Right hindlimb (tissue), 1 donor: ENCODE data around the gene PHACTR1.
A peak's percentile ranks its signal among the peaks of the same experiment; 100 is the strongest.

Experiments used
- DNase-seq: peaks from one replicate; pipeline ENCODE4 v3.0.0-alpha.2; 2018

The PHACTR1 gene

DNA sequence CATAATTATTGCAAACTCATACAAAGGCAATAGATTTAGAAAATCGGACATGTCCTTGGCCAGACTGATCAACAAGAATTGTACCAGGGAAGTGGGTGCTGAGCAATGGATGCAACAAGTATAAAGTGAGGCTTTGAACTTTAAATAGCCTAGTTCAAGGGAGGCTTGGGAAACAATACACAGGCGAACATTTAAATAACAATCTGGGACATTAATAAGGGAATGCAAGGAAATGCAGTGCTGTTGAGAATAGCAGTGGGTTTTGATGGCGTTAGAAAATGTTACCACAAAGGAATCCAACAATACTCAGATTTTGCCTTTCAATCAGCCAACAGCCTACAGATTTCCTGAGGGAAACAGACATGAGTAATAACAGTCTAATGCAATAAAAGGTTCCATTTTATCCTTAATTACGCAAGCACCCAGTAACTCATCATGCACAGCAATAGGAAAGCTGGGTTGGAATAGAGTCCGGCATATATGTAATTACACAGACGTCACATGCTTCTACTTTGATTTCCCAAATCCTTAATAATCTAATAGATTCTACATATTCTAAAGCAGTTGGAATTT lies 134.6 kb downstream of the PHACTR1 start:
- DNase-seq: no peak

DNA sequence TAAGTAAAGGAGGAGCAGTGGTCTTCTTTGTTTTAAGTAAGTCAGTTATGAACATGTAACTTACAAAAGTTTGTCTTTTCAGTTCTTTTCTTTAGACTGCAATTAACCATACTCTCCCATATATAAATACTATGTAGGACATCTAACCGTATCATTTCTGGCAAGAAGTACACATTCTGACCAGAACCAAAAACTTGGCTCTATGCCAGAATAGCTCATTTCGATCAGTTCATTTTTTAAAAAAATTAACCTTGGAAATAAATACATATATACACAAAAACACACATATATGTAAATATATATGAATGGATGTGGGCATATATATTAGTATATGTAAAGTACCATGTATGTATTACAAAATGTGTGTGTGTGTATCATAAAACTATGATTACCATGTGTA lies 145.0 kb downstream of the PHACTR1 start:
- DNase-seq: no peak

DNA sequence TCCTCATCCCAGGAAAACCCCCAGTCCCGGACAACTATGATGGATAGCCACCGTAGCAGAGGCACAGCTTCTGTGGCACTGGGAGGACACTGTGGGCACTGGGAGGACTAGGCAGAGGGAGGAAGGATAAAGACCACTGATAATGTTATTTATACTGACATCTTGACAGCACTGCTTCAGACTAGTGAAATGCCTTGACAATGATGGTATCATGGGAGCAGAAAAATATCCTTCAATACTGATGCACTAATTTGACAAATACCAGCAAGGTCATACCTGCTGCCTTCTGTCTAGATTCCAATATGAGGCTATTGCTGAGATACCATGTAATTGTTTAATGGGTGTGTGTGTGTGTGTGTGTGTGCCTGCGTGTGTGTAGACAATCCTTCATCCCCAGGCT lies 148.6 kb downstream of the PHACTR1 start:
- DNase-seq: no peak

DNA sequence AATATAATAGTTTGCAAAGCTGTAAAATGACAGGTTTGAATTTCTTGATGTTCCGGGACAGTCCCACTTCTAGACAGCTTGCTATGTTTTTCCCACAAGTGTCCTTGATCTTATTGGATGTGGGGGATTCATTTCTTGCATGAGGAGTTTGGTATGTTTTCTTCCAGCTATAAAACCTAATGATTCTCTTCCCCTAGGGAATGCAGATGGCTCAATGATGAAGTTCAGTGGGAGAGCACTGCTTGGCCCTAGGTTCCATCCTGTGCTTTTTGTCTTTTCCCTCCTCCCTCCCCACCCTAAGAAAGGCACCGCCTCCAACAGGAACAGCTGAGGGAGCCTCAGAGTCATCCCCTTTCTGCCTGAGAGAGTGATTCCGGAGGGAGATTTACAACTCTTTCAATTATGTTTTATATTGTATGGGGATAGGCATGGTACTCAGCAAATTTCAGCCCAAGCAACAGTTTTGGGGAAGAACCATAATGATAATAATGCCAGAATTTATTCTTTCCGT lies 149.2 kb downstream of the PHACTR1 start:
- DNase-seq: no peak

DNA sequence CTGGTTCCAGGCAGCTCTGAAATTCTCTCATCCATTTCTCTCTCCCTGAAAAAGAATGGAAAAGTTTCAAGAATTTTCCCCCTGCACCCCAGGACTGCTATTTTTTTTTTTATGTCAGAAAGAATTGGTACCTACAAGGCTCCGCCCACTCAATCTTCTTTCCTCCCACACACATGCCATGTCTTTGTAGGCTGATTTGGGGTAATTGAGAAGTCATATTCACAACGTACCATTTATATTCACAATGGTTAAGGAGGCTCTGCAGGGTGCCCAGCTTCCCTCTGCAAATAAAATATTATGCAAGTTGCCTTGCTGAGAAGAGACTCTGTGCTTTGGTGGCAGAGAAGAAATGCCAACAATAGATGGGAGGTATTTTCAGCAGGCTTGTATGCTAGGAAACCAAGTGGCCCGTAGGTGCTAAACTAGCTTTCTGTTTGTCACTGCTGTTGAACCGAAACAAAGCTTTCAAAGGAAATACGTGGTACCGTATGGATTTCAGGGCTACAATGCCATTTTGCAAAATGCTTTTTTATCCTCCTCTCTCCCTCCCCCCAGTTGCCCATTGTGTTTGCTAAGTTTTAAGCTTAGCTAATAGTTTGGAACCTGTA lies 150.0 kb downstream of the PHACTR1 start:
- no peak for DNase-seq

DNA sequence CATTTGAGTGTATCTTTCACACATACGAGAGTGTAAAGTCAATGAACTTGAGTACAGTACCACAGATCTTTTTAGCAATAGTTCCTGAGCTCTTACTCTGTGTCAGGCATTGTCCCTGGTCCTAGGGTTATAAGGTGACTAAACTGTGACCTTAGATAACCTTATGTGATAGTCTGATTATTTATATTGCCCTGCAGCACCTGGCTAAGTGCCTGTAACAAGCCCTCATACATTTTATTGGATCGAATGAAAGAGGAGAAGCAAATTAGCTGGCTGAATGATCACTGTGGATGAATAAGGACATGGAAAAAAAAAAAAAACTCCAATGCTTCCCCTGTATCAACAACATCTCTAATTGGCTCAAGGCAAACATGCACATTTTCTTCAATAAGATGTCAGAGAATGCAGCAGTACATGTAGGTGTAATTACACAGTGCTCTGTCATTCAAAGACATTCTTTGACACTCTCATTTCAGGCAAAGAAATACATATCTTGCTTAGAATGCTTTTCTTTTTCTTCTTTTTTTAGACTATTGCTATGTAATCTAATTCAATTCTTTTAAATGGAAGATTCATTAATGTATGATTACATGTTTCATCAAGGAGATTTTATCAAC lies 153.4 kb downstream of the PHACTR1 start:
- DNase-seq: no peak

DNA sequence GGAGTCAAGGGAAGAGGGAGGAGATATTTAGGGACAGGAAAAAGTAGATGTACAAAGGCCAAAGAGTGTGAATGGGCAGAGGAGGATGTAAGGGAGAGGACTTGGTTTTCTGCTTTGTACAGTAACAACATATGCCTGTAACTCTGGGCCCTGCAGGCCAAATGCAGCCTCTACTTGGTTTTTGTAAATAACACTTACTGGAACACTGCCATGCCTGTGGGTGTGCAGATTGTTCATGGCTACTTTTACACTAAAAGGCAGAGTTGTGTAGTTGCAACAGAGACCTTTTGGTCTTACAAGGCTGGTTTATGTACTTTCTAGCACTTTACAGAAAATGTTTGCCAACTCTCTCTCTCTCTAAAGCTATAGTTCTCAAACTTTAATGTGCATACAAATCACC lies 157.1 kb downstream of the PHACTR1 start:
- DNase-seq: peak; percentile 31

DNA sequence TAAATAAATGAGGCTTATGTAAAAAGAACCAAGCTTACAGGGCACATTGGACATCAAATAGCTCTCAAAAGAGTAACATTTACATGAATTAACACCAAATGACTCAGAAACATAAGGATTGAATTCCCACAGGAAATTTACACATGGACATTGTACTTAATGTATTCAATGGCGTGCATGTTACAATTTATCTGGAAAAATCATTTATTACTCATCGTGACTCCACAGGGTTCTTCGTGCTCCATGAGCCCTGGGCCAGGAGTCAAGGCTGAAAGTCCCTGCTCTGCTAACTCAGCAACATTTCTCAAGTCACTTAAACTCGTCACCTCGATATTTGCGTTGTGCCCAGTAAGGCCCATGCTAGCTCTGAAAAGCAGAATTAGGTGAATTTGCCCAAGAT lies 158.5 kb downstream of the PHACTR1 start:
- DNase-seq: no peak

DNA sequence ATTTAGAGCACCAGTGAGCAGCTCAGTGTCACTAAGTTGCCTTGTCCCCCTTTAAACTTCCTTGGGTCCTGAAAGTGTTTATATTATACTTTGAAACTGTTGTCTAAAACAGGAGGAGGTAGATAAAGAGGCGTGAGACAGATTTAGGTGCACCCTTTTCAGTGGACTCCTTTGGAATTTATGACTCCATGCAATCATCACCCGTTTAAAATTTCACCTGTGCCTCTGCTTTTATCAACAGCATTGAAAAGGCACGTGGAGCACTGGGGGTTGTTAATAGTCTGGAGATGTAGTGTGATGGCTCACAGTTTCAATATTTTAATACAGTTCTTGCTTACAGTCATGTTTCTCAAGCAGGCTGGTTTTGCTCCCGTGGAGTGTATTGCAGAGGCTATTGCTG lies 162.2 kb downstream of the PHACTR1 start:
- DNase-seq: no peak

DNA sequence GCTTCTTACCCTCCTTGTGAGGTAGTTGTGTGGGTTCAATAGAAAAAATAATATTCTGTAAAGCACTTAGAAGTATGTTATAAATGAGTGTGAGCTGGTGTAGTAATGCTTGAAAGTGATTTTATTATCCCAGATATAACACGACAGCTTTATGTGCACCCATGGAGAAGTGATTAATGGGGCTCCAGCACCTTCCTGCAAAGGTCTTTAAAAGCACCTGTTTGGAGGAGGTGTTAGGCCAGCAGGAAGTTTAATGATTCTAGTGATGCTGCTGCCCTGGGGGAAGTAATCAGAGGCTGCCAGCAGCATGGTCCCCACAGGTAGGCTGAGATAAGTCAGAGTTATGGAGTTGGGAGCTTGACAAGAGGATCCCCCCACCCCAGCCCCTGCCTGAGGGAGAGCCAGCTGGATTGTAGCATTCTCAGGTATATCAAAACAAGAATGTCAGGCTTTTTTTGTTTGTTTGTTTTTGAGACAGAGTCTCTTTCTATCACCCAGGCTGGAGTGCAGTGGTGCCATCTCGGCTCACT lies 166.3 kb downstream of the PHACTR1 start:
- no peak for DNase-seq

DNA sequence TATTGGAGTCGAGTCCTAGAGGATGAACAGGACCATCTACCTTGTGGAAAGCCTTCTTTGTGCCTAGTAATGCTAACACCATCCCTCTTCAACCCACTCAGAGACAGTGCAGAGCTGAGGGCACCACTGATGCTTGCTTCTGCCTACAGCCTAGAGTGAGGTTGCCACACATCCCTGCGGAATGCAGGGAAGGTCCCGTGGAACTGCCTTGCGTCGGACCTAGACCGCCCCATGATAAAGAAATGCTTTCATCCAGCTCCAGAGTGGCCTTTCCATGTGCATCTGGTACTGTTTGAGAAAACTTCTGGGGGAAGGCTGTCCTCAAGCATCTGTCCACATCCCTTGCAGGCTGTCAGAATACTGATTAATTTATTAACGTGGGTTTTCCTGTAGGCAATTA lies 168.4 kb downstream of the PHACTR1 start:
- DNase-seq: no peak

DNA sequence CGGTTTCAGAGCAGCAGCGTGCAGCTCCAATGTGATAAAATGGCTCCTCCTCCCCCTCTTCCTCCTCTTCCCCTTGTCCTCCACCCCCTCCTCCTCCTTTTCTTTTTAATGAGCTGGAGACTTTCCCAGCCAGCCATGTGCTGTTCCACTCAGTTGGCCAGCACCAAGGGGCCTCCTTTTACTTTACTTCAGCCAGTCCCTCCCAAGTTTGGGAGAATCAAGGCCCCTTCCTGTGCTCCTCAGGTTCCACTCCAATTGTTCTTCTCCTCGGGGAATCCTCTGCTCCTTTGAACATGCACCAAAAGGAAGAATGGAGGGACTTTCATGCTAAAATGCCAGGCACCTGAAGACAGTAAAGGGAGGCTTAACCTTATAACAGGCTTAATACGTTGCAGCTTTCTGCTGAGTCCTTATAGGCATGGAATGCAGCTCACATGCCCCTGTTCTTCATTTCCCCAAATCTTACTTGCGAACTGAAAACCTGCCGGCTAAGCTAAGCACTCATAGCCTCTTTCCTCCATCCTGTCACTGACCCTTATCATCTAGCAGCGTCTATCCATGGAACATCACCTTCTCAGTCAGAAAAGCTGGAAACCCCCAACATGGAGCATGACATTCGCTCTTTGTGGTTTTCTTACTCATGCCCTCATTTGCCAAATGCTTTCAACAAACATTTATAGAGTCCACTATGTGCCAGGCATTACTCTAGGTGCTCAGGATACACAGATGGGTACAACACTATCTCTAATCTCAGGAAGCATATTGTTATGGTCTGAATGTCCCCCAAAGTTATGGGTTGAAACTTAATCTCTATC lies 170.6 kb downstream of the PHACTR1 start:
- DNase-seq: peak; percentile 82

DNA sequence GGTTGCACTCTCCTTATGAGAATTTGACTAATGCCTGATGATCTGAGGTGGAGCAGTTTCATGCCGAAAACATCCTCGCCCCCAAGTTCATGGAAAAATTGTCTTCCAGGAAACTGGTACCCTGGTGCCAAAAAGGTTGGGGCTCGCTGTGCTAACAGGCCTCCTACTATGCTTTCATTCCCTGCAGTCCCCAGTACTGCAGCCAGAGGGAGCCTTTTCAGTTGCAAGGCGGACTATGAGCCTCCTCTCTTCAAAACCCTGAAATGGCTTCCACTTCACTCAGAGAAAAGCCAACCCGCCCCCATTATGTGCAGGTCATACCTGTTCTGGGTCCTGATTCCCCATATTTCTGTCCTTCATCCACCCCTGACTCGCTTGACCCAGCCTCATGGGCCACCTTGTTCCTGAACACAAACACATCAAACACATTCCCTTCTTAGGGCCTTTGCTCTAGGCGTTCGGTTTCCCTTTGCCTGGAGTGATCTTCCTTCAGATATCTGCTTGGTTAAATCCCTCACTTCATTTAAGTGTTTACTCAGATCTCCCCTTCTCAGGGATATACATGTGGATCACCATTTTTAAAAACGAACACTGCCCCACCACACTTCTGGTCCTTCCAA lies 173.7 kb downstream of the PHACTR1 start:
- DNase-seq: no peak

DNA sequence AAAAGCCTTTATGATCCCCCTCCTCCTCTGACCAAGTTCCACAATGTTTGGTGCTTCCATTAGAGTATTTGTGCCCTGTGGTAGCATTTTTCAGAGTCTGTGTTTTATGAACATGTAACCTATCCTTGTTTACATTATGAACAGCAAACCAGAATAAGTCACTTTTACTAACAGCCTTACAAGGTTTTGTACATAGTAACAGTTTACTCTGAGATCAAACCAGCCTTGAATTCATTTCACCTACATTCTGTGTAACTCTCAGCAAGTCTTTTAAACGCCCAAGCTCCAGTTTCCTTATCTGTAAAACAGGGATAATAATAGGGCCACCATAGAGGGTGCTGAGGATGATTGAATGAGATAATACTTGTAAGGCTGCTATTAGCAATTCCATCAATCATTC lies 175.0 kb downstream of the PHACTR1 start:
- DNase-seq: no peak

DNA sequence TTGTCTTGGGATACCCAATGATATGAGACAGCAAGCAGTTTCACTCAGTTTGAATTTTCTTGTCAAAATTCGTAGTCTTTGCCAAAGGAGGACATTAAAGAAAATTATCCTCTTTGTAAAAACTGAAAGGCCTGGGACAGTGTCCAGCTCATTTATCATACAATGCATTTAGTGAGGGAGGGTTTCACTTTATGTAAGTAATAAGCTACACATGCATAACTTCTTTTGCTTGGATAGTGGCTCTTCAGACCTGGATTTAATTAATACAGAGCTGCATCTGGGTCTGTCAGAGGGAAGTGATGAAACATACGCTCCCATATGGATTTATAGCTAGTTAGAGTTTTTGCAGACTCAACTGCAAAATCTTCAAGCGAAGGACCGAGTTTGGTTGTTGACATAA lies 175.6 kb downstream of the PHACTR1 start:
- DNase-seq: no peak

DNA sequence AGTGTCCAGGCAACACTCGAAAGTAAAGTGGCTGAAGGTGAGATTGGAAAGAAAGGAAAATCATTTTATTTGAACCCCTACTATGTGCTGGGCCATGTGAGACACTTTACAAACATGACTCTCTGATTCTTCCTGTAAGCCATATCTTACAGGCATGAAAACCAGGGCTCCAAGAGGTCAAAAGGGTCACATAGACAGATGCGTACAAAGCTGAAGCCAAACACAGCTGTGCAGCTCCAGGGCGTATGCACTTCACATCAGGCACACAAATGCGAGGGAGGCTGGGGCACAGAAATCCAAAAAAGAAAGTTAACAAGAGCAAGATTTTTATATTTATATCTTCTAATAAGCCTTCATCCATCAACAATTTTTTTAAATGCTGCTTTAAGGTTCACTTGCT lies 176.5 kb downstream of the PHACTR1 start:
- DNase-seq: no peak

DNA sequence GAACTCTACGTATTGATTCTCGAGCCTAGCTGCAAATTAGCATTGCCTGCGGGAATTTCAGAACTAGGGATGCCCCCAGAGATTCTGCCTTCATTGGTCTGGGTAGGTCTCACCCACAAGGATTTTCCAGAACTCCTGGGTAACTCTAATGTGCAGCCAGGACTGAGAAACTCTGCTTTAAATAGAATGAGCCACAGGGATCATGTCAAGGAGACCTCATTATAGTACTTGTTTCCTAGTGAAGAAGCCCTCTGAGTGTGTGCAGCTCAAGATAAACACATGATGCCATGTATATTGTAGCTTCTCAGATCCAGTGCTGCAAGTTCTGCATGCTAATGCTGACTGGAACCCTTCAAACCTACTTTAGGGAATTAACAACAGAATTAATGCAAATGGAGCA lies 179.2 kb downstream of the PHACTR1 start:
- DNase-seq: no peak

DNA sequence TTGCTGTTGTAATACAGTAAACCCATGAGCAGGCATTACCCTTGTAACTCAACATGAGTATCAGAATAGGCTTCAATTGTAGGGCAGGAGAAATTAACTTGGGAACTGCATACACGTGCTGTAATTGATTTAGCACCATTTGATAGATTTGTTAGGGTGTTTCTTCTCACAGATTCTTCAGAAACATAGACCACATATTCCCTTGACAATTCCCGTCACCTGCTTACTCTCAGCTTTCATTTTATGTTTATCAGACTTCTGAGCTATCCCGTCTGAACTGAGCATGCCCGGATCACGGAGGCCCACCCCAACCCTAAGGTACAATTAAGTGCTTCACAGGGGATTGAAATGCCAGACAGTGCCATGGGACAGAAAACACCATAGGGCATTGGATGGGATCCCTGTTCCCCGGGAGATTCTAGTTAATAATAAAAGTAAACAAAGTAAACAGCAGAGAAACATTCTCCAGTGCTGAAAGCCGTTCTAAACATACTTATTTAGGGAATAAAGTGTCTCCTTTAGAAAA lies 179.7 kb downstream of the PHACTR1 start:
- DNase-seq: no peak

DNA sequence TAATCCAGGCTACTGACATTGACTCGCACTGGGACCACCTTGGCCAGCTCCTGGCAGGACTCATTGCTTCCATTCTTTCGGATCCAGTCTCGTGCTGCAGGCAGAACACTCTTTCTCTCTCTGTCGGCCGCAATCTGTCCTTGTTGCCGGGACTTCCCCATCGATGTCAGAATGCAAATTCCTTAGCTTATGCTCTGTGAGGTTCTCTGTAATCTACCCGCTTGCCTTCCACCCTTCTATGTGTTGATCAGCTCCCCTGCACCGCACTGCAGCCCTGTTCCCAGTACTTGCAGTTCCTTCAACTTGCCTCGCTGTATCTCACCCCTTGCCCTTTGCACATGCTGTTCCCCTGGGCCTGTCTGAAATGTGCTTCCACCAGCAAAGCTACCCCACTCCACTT lies 182.0 kb downstream of the PHACTR1 start:
- no peak for DNase-seq

DNA sequence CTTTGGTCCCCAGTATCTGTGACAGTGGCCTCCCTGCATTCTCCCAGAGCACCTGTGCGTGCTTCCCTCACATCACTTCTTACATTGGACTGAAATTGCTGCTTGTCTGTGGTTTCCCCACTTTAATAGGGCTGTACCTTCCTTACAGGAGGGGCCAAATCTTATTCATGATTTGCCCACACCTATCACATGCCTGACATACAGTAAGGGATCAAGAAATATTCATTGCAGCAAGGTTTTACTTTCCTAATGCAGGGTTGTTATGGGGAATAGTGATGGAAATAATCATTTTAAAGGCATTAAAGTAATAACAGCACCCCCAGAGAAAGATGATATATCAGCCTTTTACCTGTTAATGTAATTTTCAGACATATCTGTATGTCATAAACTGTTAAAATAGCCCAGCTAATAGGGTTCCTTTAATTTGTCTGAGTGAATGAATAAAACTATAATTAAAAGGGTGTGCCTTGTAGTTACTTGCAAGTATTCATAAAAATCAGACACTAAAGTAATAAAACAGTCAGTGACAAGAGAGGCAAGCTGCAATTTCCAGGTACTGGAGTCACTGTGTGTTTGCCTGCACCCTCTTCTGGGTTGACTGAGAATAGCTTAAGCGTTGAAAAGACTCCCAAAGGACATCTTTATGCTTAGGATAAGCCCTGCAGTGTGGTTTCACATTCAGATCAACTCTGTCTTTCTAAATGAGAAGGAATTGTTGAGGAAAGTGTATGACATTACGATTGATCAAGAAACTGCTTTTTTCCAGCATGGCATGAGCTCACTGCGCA lies 182.7 kb downstream of the PHACTR1 start:
- DNase-seq: no peak

DNA sequence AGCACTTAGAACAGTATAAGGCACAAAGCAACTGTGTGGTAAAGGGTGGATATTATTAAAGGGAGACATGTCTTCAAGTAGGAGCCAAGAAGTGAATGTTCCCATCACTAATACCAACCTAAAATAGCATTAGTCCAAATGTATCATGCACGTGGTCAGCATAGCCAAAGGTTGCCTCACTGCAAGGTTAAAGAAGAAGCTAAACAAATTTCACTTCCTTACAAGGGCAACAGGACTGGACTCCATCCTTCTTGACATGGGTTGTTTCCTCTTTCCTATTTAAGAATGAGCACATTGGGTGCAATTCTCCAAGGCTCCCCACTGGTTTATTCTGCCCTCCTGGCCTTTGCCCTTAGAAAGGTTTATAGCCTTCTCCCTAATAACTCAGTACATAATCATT lies 186.7 kb downstream of the PHACTR1 start:
- DNase-seq: no peak

DNA sequence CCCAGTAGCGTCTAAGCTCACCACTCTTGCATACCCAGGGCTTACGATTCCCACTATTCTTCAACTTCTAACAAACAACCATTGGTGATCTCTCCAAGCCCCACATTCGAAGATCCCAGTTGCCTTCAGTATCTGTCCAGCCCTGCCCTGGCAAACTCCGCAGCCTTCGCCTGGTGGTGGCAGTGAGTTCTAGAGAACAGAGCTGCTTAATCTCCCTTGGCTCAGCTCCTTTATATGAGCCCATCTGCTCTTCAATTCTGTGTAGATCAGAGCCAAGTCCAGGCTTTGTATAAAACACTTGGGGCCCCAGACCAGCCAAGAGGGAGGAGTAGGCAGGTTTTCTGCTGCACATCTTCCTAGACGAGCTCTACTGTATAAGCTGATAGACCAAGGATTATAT lies 193.3 kb downstream of the PHACTR1 start:
- DNase-seq: peak; percentile 33
